K562 (cell line): ENCODE results near the gene KARS1. TPM values are rescaled to one million over a fixed set of nuclear protein-coding genes. Genes with fewer than 3 reads are reported as not detected.
A peak's percentile ranks its signal among the peaks of the same experiment; 100 is the strongest.

ENCODE experiments used
- BRD9 ChIP-seq: fragments of 450-650 bp; IDR thresholded peaks from 2 replicates; pipeline ENCODE4 v1.6.1; 2018; ENCODE audit warnings: low read depth; ENCODE audit not compliant: partially characterized antibody
- C11orf30 ChIP-seq: fragments of 450-650 bp; IDR thresholded peaks from 2 replicates; pipeline ENCODE4 v1.6.1; 2016; ENCODE audit warnings: low read depth, mild to moderate bottlenecking
- ESRRB ChIP-seq: fragments of 250-450 bp; sonication (Bioruptor Pico); IDR thresholded peaks from 2 replicates; pipeline ENCODE4 v1.5.0; 2020; ENCODE audit warnings: mild to moderate bottlenecking, moderate library complexity, borderline replicate concordance
- MAZ ChIP-seq, 2 experiments: fragments of 450-650 bp in 1 of 2; sonication (generic) in 1 of 2; formaldehyde crosslinking; IDR thresholded peaks in 1 of 2; conservative IDR thresholded peaks in 1 of 2; 2 replicates each; pipeline versions ENCODE4 v1.4.0 to v1.5.0; 2020; ENCODE audit warnings: mild to moderate bottlenecking in 1 of 2, missing genetic modification reagents in 1 of 2
- PTTG1 ChIP-seq: fragments of 450-650 bp; IDR thresholded peaks from 2 replicates; pipeline ENCODE4 v1.6.1; 2016; ENCODE audit warnings: low read depth, mild to moderate bottlenecking, missing genetic modification characterization, missing compliant biosample characterization
- PURB ChIP-seq: sonication (generic); formaldehyde crosslinking; IDR thresholded peaks from 2 replicates; pipeline ENCODE4 v1.9.0; 2021; ENCODE audit warnings: low read depth, mild to moderate bottlenecking, missing genetic modification reagents
- PYGO2 ChIP-seq: fragments of 450-650 bp; IDR thresholded peaks from 2 replicates; pipeline ENCODE4 v1.6.1; 2016; ENCODE audit warnings: mild to moderate bottlenecking, missing genetic modification characterization, moderate library complexity, missing compliant biosample characterization
- SIX5 ChIP-seq, 2 experiments: IDR thresholded peaks; 2 replicates each; pipeline ENCODE4 v1.6.1; 2011; ENCODE audit warnings: low read length in 2 of 2, borderline replicate concordance in 1 of 2, low read depth in 1 of 2, mild to moderate bottlenecking in 1 of 2, moderate library complexity in 1 of 2; ENCODE audit not compliant: insufficient read depth in 1 of 2
- SMARCE1 ChIP-seq: fragments of 450-650 bp; IDR thresholded peaks from 2 replicates; pipeline ENCODE4 v1.7.1; 2016; ENCODE audit warnings: mild to moderate bottlenecking
- TCF7 ChIP-seq: sonication (generic); IDR thresholded peaks from 2 replicates; pipeline ENCODE4 v1.6.1; 2016; ENCODE audit warnings: antibody characterized with exemption, borderline replicate concordance
- THRA ChIP-seq: fragments of 450-650 bp; IDR thresholded peaks from 2 replicates; pipeline ENCODE4 v1.6.1; 2017; ENCODE audit warnings: mild to moderate bottlenecking, moderate library complexity
- ZBTB8A ChIP-seq: fragments of 450-650 bp; IDR thresholded peaks from 2 replicates; pipeline ENCODE4 v1.6.1; 2018; ENCODE audit warnings: mild to moderate bottlenecking, moderate library complexity; ENCODE audit not compliant: partially characterized antibody
- ZFX ChIP-seq: sonication (generic); formaldehyde crosslinking; IDR thresholded peaks from 2 replicates; pipeline ENCODE4 v1.8.0; 2022; ENCODE audit warnings: mild to moderate bottlenecking, missing genetic modification reagents, moderate library complexity
- ZNF174 ChIP-seq: fragments of 250-450 bp; sonication (Bioruptor Pico); IDR thresholded peaks from 2 replicates; pipeline ENCODE4 v1.4.0; 2020; ENCODE audit warnings: mild to moderate bottlenecking
- ZNF354B ChIP-seq: fragments of 250-450 bp; sonication (Bioruptor Pico); IDR thresholded peaks from 2 replicates; pipeline ENCODE4 v1.4.0; 2020
- ZNF41 ChIP-seq: fragments of 250-450 bp; sonication (Bioruptor Pico); conservative IDR thresholded peaks from 2 replicates; pipeline ENCODE4 v1.4.0; 2020; ENCODE audit warnings: mild to moderate bottlenecking
- ZNF449 ChIP-seq: fragments of 250-450 bp; sonication (Bioruptor Pico); IDR thresholded peaks from 2 replicates; pipeline ENCODE4 v1.8.0; 2022; ENCODE audit warnings: moderate library complexity, mild to moderate bottlenecking, inconsistent platforms
- polyA plus RNA-seq, 8 experiments: library from polyadenylated mRNA; depleted of rRNA in 4 of 8; stranded (reverse) in 5 of 8; unstranded in 3 of 8; fragments of >200 nt; fragmentation: Nextera tagmentation in 2 of 8; fragmentation: Illumina TruSeq in 1 of 8; extraction: Ambion mirVana in 2 of 8; extraction: Trizol in 1 of 8; gene quantifications; 2 replicates each; pipeline versions ENCODE4 v1.2.1 to v1.2.3, GENCODE V29; 2011 to 2014; ENCODE audit warnings: inconsistent platforms in 1 of 8, missing spikeins in 1 of 8
- total RNA-seq, 7 experiments: library from RNA; depleted of rRNA in 6 of 7; stranded (reverse); fragments of >200 nt in 6 of 7; fragmentation: Illumina TruSeq in 2 of 7; extraction: Trizol in 2 of 7; gene quantifications; 2 replicates each; pipeline versions ENCODE4 v1.2.1 to v1.2.3, GENCODE V29; 2011 to 2021; ENCODE audit warnings: low replicate concordance in 1 of 7
- TF ChIP-seq, protein P1 (sequence below), 2 experiments: fragments of 450-650 bp in 1 of 2; sonication (generic) in 1 of 2; formaldehyde crosslinking; conservative IDR thresholded peaks; 2 replicates each; pipeline versions ENCODE4 v1.4.0 to v1.8.1; 2020 to 2022; ENCODE audit warnings: mild to moderate bottlenecking in 1 of 2, missing genetic modification reagents in 1 of 2
- TF ChIP-seq, protein P2 (sequence below): fragments of 250-450 bp; sonication (Bioruptor Pico); IDR thresholded peaks from 2 replicates; pipeline ENCODE4 v1.4.0; 2020; ENCODE audit warnings: mild to moderate bottlenecking
- TF ChIP-seq, protein P3 (sequence below): fragments of 250-450 bp; sonication (Bioruptor Pico); IDR thresholded peaks from 2 replicates; pipeline ENCODE4 v1.5.0; 2021; ENCODE audit warnings: mild to moderate bottlenecking, borderline replicate concordance

Gene KARS1
- total and polyA plus RNA-seq, 9 of the 15 experiments (the other 6 are each of a cell fraction or from before 2014, with no cell fraction given): 223 to 386 (median 304) TPM

DNA sequence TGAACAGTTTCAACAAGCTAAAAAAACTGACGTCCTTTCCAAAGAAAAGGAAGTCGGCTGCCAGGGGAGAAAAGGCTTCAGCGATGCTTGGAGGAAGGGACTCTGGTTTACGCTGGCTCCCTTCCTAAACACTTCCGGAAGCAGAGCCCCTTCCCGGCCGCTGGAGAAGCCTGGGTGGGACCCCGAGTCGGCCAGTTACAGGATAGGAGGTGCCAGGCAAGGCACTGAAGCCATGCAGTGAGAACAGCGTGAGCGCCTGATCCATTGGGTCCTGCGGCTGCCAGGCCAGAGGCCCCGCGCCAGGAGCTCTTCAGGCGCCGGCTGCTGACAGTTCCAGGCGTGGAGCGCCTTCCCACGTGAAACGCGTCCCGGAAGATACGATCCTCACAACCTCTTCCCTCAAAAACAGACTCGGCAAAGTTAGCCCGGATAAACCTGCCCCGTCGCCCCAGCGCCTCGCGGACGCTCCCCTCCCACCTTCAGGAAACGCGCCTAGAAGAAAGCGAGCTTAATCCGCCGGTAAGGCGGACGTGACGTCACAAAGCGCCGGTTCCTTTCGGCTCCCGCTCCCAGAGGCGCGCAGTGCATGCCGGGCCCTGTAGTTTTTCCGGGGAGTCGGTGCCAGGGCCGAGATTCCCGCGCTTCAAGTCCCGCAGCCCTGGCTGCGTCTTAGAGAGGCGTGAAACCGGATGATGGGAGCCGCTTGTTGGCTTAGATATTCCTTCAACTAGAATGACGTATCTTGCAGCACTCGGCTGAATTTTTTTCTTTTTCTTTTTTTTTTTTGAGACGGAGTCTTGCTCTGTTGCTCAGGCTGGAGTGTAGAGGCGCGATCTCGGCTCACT lies 24.5 kb downstream of the KARS1 start, which contains the start of gene ADAT1 (continued):
- TF ChIP-seq PTTG1 (tag): no peak
- no peak for TF ChIP-seq ESRRB
- TF ChIP-seq ZNF41 (CRISPR knock-in tag): no peak
- TF ChIP-seq BRD9: no peak
- TF ChIP-seq ZNF174 (CRISPR knock-in tag): no peak
- TF ChIP-seq, protein P1, sequence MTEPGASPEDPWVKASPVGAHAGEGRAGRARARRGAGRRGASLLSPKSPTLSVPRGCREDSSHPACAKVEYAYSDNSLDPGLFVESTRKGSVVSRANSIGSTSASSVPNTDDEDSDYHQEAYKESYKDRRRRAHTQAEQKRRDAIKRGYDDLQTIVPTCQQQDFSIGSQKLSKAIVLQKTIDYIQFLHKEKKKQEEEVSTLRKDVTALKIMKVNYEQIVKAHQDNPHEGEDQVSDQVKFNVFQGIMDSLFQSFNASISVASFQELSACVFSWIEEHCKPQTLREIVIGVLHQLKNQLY (CRISPR knock-in tag; conservative IDR thresholded peaks at IDR 0.05): no peak
- TF ChIP-seq, protein P2, sequence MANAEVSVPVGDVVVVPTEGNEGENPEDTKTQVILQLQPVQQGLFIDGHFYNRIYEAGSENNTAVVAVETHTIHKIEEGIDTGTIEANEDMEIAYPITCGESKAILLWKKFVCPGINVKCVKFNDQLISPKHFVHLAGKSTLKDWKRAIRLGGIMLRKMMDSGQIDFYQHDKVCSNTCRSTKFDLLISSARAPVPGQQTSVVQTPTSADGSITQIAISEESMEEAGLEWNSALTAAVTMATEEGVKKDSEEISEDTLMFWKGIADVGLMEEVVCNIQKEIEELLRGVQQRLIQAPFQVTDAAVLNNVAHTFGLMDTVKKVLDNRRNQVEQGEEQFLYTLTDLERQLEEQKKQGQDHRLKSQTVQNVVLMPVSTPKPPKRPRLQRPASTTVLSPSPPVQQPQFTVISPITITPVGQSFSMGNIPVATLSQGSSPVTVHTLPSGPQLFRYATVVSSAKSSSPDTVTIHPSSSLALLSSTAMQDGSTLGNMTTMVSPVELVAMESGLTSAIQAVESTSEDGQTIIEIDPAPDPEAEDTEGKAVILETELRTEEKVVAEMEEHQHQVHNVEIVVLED (CRISPR knock-in tag): peak; percentile 62
- TF ChIP-seq ZNF354B (CRISPR knock-in tag): no peak
- peak; percentile 69 to 82 for TF ChIP-seq SIX5 (IDR thresholded peaks at IDR 0.05; ENCODE audit: borderline replicate concordance in 1 of 2, insufficient read depth in 1 of 2, low read depth in 1 of 2, low read length in 2 of 2)
- no peak for TF ChIP-seq TCF7
- TF ChIP-seq ZBTB8A: no peak
- no peak for TF ChIP-seq PURB (CRISPR knock-in tag)
- TF ChIP-seq PYGO2: no peak
- TF ChIP-seq MAZ (CRISPR knock-in tag; conservative IDR thresholded peaks at IDR 0.05 in 1 of 2, IDR thresholded peaks at IDR 0.05 in 1 of 2): peak; percentile 70 to 92
- peak; percentile 86 for TF ChIP-seq ZFX (CRISPR knock-in tag)
- no peak for TF ChIP-seq THRA
- TF ChIP-seq SMARCE1: no peak; the same call in 1 of the 2 replicates
- peak; percentile 67; the same call in 1 of the 2 replicates for TF ChIP-seq C11orf30
- TF ChIP-seq, protein P3, sequence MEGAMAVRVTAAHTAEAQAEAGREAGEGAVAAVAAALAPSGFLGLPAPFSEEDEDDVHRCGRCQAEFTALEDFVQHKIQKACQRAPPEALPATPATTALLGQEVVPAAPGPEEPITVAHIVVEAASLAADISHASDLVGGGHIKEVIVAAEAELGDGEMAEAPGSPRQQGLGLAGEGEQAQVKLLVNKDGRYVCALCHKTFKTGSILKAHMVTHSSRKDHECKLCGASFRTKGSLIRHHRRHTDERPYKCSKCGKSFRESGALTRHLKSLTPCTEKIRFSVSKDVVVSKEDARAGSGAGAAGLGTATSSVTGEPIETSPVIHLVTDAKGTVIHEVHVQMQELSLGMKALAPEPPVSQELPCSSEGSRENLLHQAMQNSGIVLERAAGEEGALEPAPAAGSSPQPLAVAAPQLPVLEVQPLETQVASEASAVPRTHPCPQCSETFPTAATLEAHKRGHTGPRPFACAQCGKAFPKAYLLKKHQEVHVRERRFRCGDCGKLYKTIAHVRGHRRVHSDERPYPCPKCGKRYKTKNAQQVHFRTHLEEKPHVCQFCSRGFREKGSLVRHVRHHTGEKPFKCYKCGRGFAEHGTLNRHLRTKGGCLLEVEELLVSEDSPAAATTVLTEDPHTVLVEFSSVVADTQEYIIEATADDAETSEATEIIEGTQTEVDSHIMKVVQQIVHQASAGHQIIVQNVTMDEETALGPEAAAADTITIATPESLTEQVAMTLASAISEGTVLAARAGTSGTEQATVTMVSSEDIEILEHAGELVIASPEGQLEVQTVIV (CRISPR knock-in tag): no peak
- TF ChIP-seq ZNF449 (CRISPR knock-in tag): no peak
